ENCODE data around the gene TGOLN2.

Gene TGOLN2

DNA sequence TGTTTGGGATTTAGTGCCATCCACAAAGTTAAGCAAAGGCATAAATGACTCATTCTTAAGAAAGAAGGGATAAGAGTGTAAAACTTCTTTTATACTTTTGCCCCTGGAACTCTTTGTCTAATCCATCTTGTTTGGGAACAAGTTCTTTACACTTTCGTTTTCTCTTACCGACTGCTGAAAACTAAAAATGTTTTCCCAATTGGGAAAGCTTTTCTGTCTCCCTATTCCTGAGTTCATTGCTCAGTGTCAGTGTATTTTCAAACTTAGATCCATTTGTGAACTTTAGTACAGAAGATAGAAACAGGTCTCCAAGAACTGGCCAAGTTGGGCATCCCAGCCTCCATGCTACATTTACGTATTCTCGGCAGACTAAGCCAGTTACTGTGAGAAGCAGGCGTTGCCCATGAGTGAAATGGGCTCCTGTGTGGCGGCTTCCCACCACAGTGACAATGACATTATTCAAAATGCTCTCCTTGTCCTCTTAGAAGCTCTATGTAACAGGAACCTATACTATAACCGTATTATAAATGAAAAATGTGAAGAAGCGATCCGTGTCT, 51.7 kb downstream of the TGOLN2 start:
- Histone ChIP-seq H3K9me3 (ENCODE audit: control insufficient read depth, low read length) (no peaks in the 10 kb centered on the region), H3K4me1 (ENCODE audit: control insufficient read depth, insufficient read depth, low read length) (peaks cover 30% of the 10 kb centered on the region), H3K36me3 (ENCODE audit: control insufficient read depth, insufficient read depth, low read length, severe bottlenecking) (no peaks in the 10 kb centered on the region), H3K4me3 (ENCODE audit: low read length) (peak overlapping the region; percentile 71), H3K27me3 (replicated peaks; ENCODE audit: control insufficient read depth, insufficient read depth, low read length) (no peaks in the 10 kb centered on the region), H3K9ac (ENCODE audit: low read length) (peak overlapping the region; percentile 77)
- no peak for DNase-seq (ENCODE audit: low read depth)

DNA sequence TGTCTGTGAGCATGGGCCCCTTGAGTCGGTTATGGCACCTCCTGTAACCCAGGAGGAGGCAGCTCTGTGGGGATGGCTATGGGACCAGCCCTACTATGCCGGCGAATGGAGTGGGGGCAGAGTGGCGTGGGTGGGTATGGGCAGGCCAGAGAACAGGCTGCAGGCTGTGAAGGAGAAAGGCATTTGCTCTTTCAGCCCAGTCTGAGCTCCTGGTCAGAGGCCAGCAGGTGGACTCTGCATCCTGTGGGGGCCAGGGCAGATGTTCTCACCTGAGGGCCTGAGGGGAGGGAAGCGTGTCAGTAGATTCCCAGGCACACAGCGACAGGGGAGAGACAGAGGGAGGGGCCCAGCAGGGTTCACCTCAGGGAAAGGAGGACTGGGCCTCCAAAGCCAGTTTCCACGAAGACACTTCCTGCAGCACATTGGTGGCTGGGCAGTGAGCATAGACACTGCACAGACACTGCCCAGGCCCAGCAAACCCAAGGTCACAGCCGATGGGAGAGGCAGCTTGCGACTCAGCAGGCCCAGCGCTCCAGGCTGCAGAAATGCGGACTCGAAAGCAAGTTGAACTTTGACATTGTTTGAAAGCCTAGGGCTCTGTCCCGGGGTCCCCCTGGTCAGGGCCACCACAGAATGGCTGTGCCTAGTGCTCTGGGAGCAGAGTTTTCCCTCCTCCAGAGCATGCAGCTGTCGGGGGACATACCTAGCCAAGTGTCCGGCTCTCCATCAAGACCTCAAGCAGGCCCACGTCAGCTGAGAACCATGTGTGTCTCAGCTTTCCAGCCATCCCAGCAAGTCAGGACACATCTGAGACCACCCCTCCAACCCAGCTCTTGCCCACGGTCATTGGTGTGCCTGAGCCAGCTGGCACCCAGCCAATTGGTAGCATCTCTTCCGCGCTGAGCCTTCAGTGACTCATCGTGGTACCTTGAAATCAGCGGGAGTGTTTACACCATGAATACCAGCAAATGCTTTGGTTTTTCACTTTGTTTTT, 53.8 kb downstream of the TGOLN2 start:
- H3K9me3 ChIP-seq (ENCODE audit: control insufficient read depth, low read length): no peaks in the 10 kb centered on the region
- H3K9ac ChIP-seq (ENCODE audit: low read length): no peak overlapping the region
- no peaks in the 10 kb centered on the region for H3K27me3 ChIP-seq (replicated peaks; ENCODE audit: control insufficient read depth, insufficient read depth, low read length)
- no peaks in the 10 kb centered on the region for H3K36me3 ChIP-seq (ENCODE audit: control insufficient read depth, insufficient read depth, low read length, severe bottlenecking)
- DNase-seq (ENCODE audit: low read depth): peak; percentile 66
- H3K4me3 ChIP-seq (ENCODE audit: low read length): no peak overlapping the region
- peaks cover 30% of the 10 kb centered on the region for H3K4me1 ChIP-seq (ENCODE audit: control insufficient read depth, insufficient read depth, low read length)

DNA sequence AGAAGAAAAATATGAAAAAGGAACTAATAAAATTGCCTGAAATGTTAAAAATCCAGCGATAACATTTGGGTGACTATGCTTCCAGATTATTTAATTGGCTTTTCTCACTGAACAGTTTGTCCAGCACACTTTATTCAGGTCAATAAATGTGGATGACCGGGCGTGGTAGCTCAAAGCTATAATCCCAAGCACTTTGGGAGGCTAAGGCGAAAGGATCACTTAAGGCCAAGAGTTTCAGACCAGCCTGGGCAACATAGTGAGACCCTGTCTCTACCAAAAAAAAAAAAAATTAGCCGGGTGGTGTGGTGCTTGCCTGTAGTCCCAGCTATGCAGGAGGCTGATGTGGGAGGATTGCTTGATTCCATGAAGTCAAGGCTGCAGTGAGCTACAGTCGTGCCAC, 55.4 kb downstream of the TGOLN2 start:
- Histone ChIP-seq H3K4me3 (ENCODE audit: low read length) (no peak overlapping the region), H3K27me3 (replicated peaks; ENCODE audit: control insufficient read depth, insufficient read depth, low read length) (no peaks in the 10 kb centered on the region), H3K36me3 (ENCODE audit: control insufficient read depth, insufficient read depth, low read length, severe bottlenecking) (no peaks in the 10 kb centered on the region), H3K9ac (ENCODE audit: low read length) (no peak overlapping the region), H3K9me3 (ENCODE audit: control insufficient read depth, low read length) (no peaks in the 10 kb centered on the region), H3K4me1 (ENCODE audit: control insufficient read depth, insufficient read depth, low read length) (peaks cover 16% of the 10 kb centered on the region)
- DNase-seq (ENCODE audit: low read depth): no peak

DNA sequence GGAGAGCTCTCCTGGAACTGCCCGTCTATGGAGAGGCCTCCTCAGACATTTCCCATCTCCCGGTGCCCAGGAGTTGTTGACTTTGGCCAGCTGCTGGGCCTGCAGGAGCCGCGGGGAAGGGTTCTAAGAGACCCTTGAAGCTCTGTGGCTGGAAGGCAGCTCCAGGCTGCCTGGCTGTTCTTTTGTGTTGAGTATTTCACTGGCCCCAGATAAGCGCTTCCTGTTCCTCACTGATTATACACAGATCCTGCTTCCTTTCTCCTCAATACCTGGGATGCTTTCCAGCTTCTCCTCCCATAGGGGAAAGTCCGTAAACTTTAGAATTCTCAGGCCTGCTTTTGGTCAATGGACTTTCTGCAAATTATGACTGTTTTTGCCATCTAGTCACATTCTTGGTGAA, 57.8 kb downstream of the TGOLN2 start:
- no peak for DNase-seq (ENCODE audit: low read depth)
- H3K9ac ChIP-seq (ENCODE audit: low read length): peak overlapping the region; percentile 49
- H3K4me3 ChIP-seq (ENCODE audit: low read length): no peak overlapping the region
- peaks cover 17% of the 10 kb centered on the region for H3K4me1 ChIP-seq (ENCODE audit: control insufficient read depth, insufficient read depth, low read length)
- H3K36me3 ChIP-seq (ENCODE audit: control insufficient read depth, insufficient read depth, low read length, severe bottlenecking): no peaks in the 10 kb centered on the region
- no peaks in the 10 kb centered on the region for H3K27me3 ChIP-seq (replicated peaks; ENCODE audit: control insufficient read depth, insufficient read depth, low read length)
- H3K9me3 ChIP-seq (ENCODE audit: control insufficient read depth, low read length): no peaks in the 10 kb centered on the region

Measured in adipocyte (in vitro differentiated cells).